K562 (cell line): Measurements from ENCODE around the gene FASTK. TPM values are rescaled to one million over a fixed set of nuclear protein-coding genes. Genes with fewer than 3 reads are reported as not detected.

ENCODE experiments used
- CBX3 ChIP-seq, 2 experiments: IDR thresholded peaks; 1 replicate in 1 of 2; 2 replicates in 1 of 2; pipeline ENCODE4 v1.6.1; 2012; ENCODE audit warnings: inconsistent platforms in 2 of 2, low read length in 2 of 2, borderline replicate concordance in 1 of 2, control low read depth in 1 of 2
- GATAD2B ChIP-seq: fragments of 450-650 bp; IDR thresholded peaks from 2 replicates; pipeline ENCODE4 v1.6.1; 2017; ENCODE audit warnings: mild to moderate bottlenecking, borderline replicate concordance
- LEF1 ChIP-seq: fragments of 450-650 bp; IDR thresholded peaks from 2 replicates; pipeline ENCODE4 v1.6.1; 2016; ENCODE audit warnings: mild to moderate bottlenecking
- MECOM ChIP-seq: fragments of 250-450 bp; sonication (Bioruptor Pico); IDR thresholded peaks from 2 replicates; pipeline ENCODE4 v1.8.0; 2022; ENCODE audit warnings: inconsistent platforms
- NFRKB ChIP-seq: fragments of 450-650 bp; IDR thresholded peaks from 2 replicates; pipeline ENCODE4 v1.6.1; 2016; ENCODE audit warnings: low read depth
- POLR2B ChIP-seq: fragments of 450-650 bp; IDR thresholded peaks from 2 replicates; pipeline ENCODE4 v1.6.1; 2018; ENCODE audit warnings: low read depth; ENCODE audit not compliant: partially characterized antibody
- PPARD ChIP-seq: fragments of 250-450 bp; sonication (Bioruptor Pico); IDR thresholded peaks from 2 replicates; pipeline ENCODE4 v1.8.0; 2022; ENCODE audit warnings: inconsistent platforms, mild to moderate bottlenecking, moderate library complexity
- SMARCE1 ChIP-seq: fragments of 450-650 bp; IDR thresholded peaks from 2 replicates; pipeline ENCODE4 v1.7.1; 2016; ENCODE audit warnings: mild to moderate bottlenecking
- SMC3 ChIP-seq: conservative IDR thresholded peaks from 2 replicates; pipeline ENCODE4 v1.6.1; 2011; ENCODE audit warnings: low read depth, low read length, improper control_type of control experiment; ENCODE audit not compliant: insufficient read depth
- TFAM ChIP-seq: fragments of 250-450 bp; sonication (Bioruptor Pico); conservative IDR thresholded peaks from 2 replicates; pipeline ENCODE4 v1.5.0; 2021; ENCODE audit warnings: mild to moderate bottlenecking, moderate library complexity
- TFAP4 ChIP-seq: sonication (generic); formaldehyde crosslinking; IDR thresholded peaks from 2 replicates; pipeline ENCODE4 v1.8.0; 2022; ENCODE audit warnings: missing genetic modification reagents, mild to moderate bottlenecking, moderate library complexity, borderline replicate concordance
- TSHZ1 ChIP-seq: fragments of 250-450 bp; sonication (Bioruptor Pico); IDR thresholded peaks from 2 replicates; pipeline ENCODE4 v1.4.0; 2020; ENCODE audit warnings: mild to moderate bottlenecking, moderate library complexity
- ZBTB5 ChIP-seq: fragments of 450-650 bp; IDR thresholded peaks from 2 replicates; pipeline ENCODE4 v1.6.1; 2017; ENCODE audit warnings: antibody characterized with exemption
- ZNF12 ChIP-seq: sonication (generic); formaldehyde crosslinking; IDR thresholded peaks from 2 replicates; pipeline ENCODE4 v1.4.0; 2020; ENCODE audit warnings: mild to moderate bottlenecking, missing genetic modification reagents
- ZNF140 ChIP-seq: fragments of 250-450 bp; sonication (Bioruptor Pico); IDR thresholded peaks from 2 replicates; pipeline ENCODE4 v1.8.0; 2021; ENCODE audit warnings: moderate library complexity, mild to moderate bottlenecking, inconsistent platforms
- polyA plus RNA-seq, 8 experiments: library from polyadenylated mRNA; depleted of rRNA in 4 of 8; stranded (reverse) in 5 of 8; unstranded in 3 of 8; fragments of >200 nt; fragmentation: Nextera tagmentation in 2 of 8; fragmentation: Illumina TruSeq in 1 of 8; extraction: Ambion mirVana in 2 of 8; extraction: Trizol in 1 of 8; gene quantifications; 2 replicates each; pipeline versions ENCODE4 v1.2.1 to v1.2.3, GENCODE V29; 2011 to 2014; ENCODE audit warnings: inconsistent platforms in 1 of 8, missing spikeins in 1 of 8
- total RNA-seq, 7 experiments: library from RNA; depleted of rRNA in 6 of 7; stranded (reverse); fragments of >200 nt in 6 of 7; fragmentation: Illumina TruSeq in 2 of 7; extraction: Trizol in 2 of 7; gene quantifications; 2 replicates each; pipeline versions ENCODE4 v1.2.1 to v1.2.3, GENCODE V29; 2011 to 2021; ENCODE audit warnings: low replicate concordance in 1 of 7
- TF ChIP-seq, protein P1 (sequence below): fragments of 450-650 bp; formaldehyde crosslinking; IDR thresholded peaks from 2 replicates; pipeline ENCODE4 v1.4.0; 2022; ENCODE audit warnings: mild to moderate bottlenecking, moderate library complexity
- TF ChIP-seq, protein P2 (sequence below): fragments of 450-650 bp; IDR thresholded peaks from 2 replicates; pipeline ENCODE4 v1.6.1; 2017; ENCODE audit warnings: mild to moderate bottlenecking, moderate library complexity

Gene FASTK
- total and polyA plus RNA-seq, 9 of the 15 experiments (the other 6 are each of a cell fraction or from before 2014, with no cell fraction given) = 0.51 to 150 (median 48.2) TPM

DNA sequence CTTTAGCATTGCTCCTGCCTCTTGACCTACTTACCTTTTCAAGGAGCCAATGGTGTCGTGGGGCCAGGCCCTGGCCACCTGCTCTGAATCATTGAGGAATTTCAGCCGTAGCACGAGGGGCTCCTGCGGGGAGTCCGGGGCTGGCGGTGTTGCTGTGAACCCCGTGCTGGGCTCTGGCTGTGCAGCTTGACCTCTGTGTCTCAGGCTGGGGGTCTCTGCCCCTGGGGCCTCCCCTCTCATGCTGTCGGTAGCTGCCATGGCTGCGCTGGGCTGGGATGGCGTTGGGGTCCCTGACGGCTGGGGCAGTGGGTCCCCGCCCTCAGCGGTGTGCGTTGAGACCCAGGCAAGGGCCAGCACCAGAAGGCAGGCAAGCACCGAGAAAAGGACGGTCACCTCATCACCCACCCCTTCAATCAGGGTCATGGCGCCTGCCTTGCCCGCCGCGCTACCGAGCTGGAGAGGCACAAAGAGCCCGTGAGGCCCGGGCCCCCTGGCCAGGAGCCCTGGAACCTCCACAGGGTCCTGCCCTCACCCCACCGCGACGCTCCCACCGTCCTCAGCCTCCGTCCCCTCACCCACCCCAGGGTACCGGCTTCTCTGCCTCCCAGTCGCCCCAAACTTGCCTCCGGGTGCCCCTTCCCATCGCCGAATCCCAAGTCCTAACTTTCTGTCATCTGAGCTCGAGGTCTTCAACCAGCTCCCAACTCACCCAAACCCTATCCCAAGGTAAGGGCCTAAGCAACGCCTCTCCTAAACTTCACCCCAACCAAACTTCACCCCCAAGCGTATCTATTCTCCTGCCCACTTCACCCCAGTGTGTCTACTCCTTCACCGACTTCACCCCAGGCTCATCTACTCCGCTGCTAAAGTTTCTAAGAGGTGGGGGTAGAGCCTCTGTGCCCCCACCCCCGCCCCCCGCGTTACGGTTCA, 1.8 kb upstream of the FASTK start (continued):
- 0 out of 2 replicates have a peak, but pooled peaks have one; percentile 4 for TF ChIP-seq TFAP4 (CRISPR knock-in tag)
- no peak for TF ChIP-seq MECOM (CRISPR knock-in tag)
- TF ChIP-seq CBX3 (IDR thresholded peaks at IDR 0.05; ENCODE audit: borderline replicate concordance in 1 of 2, low read length in 2 of 2) = peak in 1 of 2 experiments; percentile 16; a peak in 1 of 3 replicates
- TF ChIP-seq, protein P1, sequence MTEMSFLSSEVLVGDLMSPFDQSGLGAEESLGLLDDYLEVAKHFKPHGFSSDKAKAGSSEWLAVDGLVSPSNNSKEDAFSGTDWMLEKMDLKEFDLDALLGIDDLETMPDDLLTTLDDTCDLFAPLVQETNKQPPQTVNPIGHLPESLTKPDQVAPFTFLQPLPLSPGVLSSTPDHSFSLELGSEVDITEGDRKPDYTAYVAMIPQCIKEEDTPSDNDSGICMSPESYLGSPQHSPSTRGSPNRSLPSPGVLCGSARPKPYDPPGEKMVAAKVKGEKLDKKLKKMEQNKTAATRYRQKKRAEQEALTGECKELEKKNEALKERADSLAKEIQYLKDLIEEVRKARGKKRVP (CRISPR knock-in tag) = no peak
- TF ChIP-seq PPARD (CRISPR knock-in tag) = no peak
- TF ChIP-seq POLR2B = peak; percentile 62
- TF ChIP-seq LEF1 = no peak
- TF ChIP-seq ZNF140 (CRISPR knock-in tag) = no peak
- no peak for TF ChIP-seq TSHZ1 (CRISPR knock-in tag)
- TF ChIP-seq NFRKB = no peak; the same call in 1 of the 2 replicates
- no peak for TF ChIP-seq TFAM (CRISPR knock-in tag)
- TF ChIP-seq ZBTB5 = no peak
- TF ChIP-seq GATAD2B = no peak
- peak; percentile 70 for TF ChIP-seq SMARCE1
- no peak for TF ChIP-seq ZNF12
- no peak for TF ChIP-seq SMC3
- TF ChIP-seq, protein P2, sequence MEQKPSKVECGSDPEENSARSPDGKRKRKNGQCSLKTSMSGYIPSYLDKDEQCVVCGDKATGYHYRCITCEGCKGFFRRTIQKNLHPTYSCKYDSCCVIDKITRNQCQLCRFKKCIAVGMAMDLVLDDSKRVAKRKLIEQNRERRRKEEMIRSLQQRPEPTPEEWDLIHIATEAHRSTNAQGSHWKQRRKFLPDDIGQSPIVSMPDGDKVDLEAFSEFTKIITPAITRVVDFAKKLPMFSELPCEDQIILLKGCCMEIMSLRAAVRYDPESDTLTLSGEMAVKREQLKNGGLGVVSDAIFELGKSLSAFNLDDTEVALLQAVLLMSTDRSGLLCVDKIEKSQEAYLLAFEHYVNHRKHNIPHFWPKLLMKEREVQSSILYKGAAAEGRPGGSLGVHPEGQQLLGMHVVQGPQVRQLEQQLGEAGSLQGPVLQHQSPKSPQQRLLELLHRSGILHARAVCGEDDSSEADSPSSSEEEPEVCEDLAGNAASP = no peak
